Fibroblast of villous mesenchyme (primary cell): ENCODE measurements around the gene ITGB1BP1. TPM values are rescaled to one million over a fixed set of nuclear protein-coding genes. Genes with fewer than 3 reads are reported as not detected.

Experiments
- DNase-seq: peaks from one replicate; pipeline ENCODE4 v3.0.0-alpha.2; 2010; ENCODE audit warnings: low read depth
- H3K4me3 ChIP-seq: 2 replicates; pipeline ENCODE4 v1.5.1; 2011; ENCODE audit warnings: low read depth, mild to moderate bottlenecking, low read length
- total RNA-seq: library from RNA; depleted of rRNA; stranded (reverse); fragments of >200 nt; gene quantifications from 2 replicates; pipeline ENCODE4 v1.2.3, GENCODE V29; 2012
- TF ChIP-seq, protein P1 (sequence below): IDR thresholded peaks from 2 replicates; pipeline ENCODE4 v1.5.1; 2012; ENCODE audit warnings: low read depth, mild to moderate bottlenecking, low read length; ENCODE audit not compliant: insufficient read depth

Gene ITGB1BP1
- total RNA-seq, 1 donor = 33.2 TPM

GRCh38 chr2:9412781-9413180 is 10.5 kb downstream of the ITGB1BP1 start:
- peak; percentile 39 for DNase-seq
- H3K4me3 ChIP-seq = no peak overlapping the region
- TF ChIP-seq, protein P1, sequence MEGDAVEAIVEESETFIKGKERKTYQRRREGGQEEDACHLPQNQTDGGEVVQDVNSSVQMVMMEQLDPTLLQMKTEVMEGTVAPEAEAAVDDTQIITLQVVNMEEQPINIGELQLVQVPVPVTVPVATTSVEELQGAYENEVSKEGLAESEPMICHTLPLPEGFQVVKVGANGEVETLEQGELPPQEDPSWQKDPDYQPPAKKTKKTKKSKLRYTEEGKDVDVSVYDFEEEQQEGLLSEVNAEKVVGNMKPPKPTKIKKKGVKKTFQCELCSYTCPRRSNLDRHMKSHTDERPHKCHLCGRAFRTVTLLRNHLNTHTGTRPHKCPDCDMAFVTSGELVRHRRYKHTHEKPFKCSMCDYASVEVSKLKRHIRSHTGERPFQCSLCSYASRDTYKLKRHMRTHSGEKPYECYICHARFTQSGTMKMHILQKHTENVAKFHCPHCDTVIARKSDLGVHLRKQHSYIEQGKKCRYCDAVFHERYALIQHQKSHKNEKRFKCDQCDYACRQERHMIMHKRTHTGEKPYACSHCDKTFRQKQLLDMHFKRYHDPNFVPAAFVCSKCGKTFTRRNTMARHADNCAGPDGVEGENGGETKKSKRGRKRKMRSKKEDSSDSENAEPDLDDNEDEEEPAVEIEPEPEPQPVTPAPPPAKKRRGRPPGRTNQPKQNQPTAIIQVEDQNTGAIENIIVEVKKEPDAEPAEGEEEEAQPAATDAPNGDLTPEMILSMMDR = no peak

DNA sequence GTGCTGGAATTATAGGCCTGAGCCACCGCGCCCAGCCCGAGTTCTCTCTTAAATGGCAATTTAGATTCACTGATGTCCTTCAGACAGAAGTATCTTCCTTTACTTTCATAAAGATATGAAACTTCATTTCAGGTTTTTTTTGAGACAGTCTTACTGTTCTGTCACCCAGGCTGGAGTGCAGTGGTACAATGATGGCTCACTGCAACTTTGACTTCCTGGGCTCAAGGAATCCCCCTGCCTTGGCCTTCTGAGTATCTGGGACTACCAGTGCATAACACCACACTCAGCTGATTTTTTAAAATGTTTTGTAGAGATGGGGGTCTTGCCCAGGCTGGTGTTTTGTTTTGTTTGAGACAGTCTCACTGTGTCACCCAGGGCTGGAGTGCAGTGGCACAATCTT is 13.2 kb downstream of the ITGB1BP1 start:
- no peak for DNase-seq
- TF ChIP-seq, protein P1 = no peak
- no peak overlapping the region for H3K4me3 ChIP-seq

- TF ChIP-seq, protein P1 = no peak
- H3K4me3 ChIP-seq = no peak overlapping the region
- no peak for DNase-seq
Observed at GRCh38 chr2:9408641-9409151, 14.6 kb downstream of the ITGB1BP1 start.

DNA sequence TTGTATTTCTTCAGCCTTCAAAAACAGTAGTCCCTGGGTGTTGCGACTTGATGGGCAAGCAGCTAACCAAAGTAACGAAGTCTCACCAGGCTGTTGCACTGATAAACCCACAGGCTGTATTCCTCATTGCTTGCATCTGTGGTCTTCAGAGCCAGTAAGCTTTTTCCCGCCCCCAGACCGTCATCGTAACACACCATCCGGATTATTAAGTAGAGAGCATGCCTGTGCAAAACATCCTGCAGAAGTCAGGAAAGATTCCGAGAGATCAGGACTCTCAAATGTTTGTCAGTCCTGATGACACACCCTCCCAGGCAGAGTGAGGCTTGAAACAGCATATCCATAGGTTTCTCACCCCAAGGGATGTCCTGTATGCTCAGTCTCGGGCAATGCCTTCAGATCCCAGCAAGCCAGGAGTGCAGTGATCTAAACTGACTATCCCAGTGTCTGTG is 15.9 kb downstream of the ITGB1BP1 start:
- TF ChIP-seq, protein P1 = no peak
- DNase-seq = no peak
- no peak overlapping the region for H3K4me3 ChIP-seq

DNA sequence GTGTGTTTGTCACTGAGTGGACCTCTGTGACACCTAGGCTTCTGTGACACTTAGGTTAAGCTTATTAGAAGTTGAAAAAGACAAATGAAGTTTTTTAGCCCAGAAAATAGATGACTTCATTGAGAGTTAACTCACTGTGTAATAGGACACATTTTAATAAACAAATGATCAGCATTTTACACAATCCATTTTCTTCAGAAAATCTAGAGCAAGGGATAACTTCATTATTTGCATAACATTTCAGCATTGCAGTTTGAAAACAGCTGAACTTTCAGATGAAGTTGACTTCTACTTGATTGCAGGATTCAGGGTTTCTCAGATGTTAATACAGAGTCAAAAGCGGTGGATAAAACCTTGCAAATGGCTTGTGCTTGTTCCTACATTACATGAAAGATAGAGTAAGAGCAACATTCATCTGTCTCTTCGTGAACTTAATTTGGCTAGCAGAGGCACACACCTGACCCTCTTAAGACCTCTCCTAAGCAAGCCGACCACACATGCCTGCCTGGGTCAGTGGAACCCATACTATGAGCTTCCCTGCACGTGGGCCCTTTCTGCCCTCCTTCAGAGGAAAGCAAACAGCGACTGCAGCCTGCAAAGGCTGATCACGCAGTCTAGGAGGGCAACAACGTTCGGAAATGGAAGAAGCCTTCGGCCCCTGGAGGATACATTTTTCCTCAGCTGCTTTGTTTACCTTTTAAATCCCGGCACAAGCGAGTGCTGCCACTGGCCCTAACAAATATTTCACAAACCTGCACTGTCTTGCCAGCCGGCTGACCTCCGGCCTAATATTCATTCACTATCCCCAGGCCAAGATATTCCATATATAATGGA is 16.6 kb downstream of the ITGB1BP1 start:
- no peak for DNase-seq
- H3K4me3 ChIP-seq = no peak overlapping the region
- TF ChIP-seq, protein P1 = no peak

DNA sequence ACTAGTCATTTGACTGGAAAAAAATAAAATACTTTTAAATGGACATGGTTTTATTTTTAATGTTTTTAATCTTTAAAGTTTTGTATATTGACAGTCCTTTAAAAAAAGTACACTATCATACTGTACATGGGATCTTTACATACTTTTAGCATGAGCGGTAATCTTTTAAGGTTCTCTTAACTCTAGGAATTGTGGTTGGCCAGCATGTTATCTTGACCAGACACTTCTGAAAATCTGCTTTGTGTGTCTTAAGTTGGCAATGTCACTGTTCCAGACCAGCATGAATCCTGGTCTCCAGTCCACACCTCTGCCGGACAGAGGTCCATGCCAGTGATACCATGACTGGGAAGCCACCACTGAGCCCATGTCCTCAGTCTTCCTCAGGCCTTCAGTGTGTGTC is 17.7 kb downstream of the ITGB1BP1 start:
- H3K4me3 ChIP-seq = no peak overlapping the region
- no peak for DNase-seq
- TF ChIP-seq, protein P1 = no peak

- TF ChIP-seq, protein P1 = no peak
- no peak for DNase-seq
- no peak overlapping the region for H3K4me3 ChIP-seq
Observed at GRCh38 chr2:9404451-9404850, 18.9 kb downstream of the ITGB1BP1 start.
